ENCODE data around the gene AMOT.

Gene AMOT

DNA sequence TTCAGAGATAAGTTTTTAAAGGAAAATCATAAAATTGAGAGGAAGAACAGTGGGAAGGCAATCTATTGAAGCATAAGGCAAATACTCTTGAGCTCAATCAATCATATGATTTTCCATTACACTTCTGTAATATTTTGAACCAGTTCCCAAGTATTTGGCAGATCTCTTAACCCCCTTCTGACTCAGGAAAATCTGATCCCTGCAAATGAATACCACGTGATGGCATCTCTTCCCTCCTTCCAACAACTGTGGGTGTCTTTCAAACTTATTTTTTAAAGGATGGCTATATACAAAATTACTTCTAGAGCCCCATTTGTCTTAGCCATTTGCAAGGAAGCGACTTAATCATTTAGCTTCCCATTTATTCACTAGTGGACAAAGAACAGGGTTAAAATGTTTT, 41.9 kb downstream of the AMOT start:
- no peak for DNase-seq

DNA sequence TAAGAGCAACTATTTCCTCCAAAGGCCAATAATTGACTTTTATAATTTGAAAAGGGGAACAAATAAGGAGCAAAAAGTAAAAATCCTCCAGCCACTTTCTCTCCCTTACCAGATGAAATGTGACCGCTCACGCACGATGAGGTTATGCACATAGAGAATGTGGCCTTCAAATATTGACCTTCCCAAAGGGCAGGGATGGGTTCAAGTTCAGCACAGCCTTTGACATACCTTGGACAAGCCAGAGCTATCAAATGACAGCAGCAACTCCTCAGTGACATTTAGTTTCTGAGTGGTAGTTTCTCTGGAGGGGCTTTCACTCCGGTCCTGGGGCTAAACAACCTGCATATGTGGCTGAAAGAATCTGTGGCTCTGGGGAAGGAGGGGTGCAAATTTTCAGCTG, 50.7 kb downstream of the AMOT start:
- no peak for DNase-seq

- DNase-seq = no peak
These were observed 54.6 kb downstream of the AMOT start for GRCh38 chrX:112786076-112786475.

DNA sequence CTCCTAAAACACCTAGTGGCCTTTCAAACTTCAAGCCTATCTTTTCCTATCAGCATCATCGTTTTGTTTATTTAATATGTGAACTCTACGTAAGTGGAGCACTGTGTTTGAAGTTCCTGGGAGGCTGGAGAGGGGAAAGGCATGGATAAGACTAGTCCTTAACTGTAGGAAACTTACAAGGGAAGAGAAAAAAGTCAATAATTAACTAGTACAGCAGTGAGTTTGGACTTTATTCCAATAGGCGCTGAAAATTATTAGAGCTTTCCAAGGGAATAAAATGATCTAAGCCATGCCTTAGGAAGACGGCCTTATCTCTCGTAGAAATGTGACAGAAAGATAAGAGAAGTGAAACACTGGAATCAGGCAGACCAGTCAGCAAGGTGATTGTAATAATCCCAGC, 55.3 kb downstream of the AMOT start:
- no peak for DNase-seq

DNA sequence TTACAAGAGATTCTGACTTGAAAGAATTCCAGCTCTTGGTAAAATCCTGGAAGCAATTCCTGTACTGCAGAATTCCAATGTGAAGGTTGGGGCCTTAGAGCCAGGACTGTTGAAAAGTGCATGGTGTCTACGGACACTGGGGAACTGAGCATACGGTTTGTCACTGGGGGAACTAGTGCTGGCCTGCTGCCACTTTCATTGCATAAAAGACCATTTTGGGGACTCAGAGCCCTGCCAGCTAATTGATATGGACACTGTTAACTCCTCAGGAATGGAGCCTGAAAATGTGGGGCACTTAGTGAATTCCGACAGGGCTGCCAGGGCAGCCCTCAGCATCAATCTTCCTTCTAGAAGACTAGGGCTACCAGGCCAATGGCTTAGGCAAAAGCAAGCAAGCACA, 55.9 kb downstream of the AMOT start:
- DNase-seq = no peak

DNA sequence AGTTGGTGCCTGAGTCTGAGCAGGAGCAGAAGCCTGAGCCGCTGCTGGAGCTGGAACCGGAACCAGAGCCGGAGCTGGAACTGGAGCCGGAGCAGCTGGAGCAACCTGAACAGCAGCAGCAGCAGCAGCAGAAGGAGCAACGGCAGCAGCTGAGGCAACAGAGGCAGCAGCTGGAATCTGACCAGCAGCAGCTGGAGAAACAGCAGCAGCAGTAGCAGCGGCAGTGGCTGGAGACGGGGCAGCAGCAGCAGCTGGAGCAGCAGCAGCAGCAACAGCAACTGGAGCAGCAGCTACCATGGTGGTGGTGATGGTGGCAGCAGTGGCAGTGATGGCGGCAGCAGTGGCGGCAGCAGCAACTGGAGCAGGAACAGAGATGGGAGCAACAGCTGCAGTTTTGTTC, 61.5 kb downstream of the AMOT start:
- DNase-seq = no peak

DNA sequence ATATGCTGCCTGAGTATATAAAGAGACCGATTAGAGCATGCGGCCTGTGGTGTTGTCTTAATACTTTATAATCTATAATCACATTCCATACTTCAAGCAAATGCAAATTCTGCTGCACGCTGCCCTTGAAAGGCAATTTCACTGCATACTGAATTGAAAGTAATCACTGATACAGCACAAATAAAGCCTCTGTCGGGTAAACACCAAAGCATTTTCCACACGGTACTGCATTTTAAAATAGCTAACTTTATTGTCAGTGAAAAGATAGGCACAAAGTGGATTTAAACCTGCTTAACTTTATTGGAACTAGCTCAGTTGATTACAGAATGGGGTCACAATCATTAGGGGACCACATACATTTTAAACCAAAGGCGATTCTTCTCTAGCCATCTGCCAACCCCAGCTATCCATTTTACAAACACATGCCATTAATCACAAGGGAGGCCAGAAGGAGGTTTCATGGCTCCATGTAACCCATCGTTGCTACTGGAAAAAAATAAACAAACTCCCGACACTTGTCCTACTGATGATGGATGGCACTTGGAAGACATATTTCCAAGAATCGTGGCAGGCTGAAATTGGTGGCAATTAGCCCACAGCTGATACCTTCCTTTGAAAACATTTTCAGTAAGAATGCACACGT, 65.9 kb downstream of the AMOT start:
- DNase-seq = no peak

DNA sequence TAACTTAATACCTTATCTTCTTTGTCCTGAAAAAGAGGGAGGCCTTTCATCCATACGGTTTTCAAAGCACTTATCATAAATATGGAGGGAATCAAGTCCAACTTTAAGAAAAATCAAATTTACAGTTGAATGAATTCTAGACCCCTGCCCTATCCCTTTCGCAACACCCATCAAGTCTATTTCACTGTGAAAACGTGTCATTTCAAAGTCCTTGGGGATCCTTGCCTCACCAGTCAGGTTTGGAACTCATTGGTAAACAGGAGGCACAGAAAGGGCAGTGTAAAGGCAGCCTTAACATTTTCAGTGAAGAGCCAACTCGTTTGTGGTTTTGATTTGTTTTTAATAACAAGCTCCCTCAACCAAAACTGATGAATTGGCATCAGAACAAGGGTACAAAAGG, 66.5 kb downstream of the AMOT start:
- DNase-seq = no peak

GRCh38 chrX:112769034-112769433, 71.6 kb downstream of the AMOT start:
- DNase-seq = no peak

- no peak for DNase-seq
These were observed 72.1 kb downstream of the AMOT start for GRCh38 chrX:112768563-112768962.

DNA sequence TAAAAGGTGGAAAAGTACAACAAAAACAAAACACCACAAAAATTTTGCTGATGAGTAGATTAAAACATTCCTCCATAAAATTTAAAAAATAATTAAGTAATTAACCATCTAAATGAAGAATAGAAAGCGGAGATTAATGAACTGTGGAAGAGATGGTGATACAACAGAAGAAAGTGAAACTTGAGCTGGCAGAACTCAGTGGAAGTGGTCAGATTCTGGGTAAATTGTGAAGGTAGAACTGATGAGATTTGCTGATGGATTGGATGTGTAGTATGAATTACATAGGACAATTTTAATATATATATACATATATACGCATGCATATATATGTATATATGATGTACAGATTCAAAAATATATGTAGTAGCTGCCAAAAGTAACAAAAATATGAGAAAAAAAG, 73.9 kb downstream of the AMOT start:
- no peak for DNase-seq

DNA sequence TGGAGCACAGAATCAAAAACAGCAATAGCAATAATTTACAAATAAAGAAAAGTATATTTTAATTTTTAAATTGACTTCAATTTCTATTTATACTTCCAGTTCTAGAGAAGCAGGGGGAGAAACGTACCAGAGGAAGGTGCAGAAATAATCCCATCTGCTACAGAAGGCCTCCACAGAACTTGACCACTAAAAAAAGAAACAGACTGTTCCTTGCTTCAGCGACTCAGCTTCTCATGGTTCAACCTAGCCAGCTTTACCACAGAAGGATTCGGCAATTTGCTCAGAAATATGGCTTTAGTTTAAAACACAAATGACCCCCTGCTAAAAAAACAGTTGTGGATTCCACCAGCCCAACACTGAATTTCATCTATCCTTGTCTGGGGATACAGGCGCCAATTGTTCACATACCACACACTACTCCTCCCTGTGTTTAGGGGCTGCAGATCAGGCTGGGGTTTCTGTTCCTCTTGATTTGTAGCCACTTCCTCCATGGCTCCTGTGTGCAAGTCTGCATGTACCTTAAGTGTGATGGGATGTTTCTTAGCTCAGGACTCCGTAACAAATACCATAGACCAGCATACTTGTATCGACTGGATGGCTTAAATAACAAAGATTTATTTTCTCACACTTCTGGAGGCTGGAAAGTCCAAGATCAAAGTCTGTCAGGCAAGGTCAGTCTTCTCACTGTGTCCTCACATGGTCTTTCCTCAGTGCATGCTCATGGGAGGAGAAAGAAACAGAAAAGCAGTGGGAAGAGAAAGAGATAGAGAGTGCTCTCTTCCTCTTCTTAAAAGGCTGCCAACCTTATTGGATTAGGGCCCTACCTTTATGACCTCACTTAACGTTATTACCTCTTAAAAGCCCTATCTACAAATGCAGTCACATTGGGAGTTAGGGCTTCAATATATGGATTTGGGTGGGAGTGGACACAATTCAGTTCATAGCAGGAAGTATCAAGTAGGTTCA, 79.1 kb downstream of the AMOT start:
- DNase-seq = no peak

GRCh38 chrX:112760697-112761096, 79.9 kb downstream of the AMOT start:
- DNase-seq = no peak

GRCh38 chrX:112759966-112760365, 80.7 kb downstream of the AMOT start:
- DNase-seq = no peak

- DNase-seq = no peak
These were observed 81.1 kb downstream of the AMOT start for GRCh38 chrX:112759512-112759911.

DNA sequence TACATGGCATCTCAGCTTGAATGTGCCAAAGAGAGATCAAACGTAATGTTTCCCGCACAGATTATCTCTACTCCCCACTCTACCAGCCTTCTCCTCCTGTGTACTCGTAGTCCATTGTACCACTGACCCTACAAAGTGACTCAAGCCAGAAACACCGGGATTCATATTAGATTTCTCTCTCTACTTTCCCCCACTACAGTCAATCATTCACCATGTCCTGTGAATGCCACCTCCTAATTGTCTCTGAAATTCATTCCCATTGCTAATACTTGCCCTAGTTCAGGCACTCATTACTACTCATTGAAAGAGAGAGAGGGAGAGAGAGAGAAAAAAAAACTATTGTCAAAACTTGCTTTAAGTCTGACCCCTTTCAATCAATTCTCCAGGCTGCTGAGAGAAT, 82.7 kb downstream of the AMOT start:
- no peak for DNase-seq

- no peak for DNase-seq
These were observed 87.5 kb downstream of the AMOT start for GRCh38 chrX:112753116-112753515.

- no peak for DNase-seq
These were observed 89.6 kb downstream of the AMOT start for GRCh38 chrX:112751076-112751475.

DNA sequence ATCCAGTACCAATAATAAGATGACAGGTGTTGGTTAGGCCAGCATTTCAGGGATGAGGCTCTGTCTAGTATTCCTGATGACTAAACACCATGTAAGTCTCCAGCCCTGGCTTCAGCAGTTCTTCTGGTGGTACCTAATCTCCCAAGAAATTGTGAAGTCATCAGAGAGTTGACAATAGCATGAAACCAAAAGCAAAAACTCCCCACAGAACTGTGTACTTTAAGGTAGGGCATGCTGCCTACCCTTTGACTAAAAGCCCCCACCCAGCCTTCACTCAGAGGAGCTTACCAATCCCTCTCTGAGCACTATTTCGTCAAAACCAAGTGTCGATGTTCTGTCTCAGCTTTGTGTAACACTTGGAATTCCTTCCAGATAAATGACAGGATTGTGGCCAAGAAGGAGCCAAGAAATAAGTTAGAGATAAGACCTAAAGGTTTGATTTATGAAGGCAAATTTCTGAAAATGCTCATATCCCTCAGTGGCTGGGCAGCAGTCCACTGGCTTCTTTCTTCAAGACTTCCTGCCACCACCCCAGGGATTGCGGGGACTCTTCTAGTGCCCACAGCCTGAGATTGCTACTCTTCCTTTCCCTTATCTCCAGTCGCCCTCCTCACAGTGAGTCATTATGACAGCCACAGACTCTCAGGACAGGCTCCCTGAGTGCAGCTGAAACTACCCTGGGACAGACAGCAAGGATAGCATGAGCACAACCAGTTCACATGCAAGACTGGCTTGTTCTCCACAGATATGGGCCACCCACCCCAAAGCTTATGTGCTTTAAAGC, 93.6 kb downstream of the AMOT start:
- no peak for DNase-seq

DNA sequence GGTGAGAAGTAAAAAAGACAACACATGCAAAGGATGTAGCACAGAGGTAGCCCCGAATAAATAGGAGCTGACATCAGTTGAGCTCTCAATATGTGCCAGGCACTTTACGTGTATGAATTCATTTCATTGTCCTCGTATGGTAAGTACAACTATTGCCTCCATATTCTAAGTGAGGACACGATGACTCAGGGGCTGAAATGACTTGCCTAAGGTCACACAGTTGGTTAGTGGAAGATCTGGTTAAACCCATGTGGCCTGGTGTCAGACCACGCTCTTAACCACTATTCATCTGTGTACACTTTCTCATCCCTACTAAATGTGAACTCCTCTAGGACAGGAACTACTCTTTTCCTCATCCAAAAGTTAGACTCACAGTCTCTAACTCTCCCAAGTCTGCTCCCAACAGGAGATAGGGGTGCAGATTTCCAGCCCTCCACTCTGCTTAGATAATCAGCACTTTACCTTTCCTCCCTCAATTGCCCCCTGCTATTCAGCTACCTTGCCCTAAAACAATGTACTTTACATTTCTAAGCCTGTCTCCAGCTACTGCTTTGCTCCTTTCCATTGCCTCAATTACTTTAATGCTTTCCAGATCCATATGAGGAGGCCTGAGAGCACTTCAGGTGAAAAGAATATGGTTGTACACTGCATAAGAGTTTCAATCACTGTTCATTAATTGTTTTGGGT, 102.1 kb downstream of the AMOT start:
- DNase-seq = no peak

DNA sequence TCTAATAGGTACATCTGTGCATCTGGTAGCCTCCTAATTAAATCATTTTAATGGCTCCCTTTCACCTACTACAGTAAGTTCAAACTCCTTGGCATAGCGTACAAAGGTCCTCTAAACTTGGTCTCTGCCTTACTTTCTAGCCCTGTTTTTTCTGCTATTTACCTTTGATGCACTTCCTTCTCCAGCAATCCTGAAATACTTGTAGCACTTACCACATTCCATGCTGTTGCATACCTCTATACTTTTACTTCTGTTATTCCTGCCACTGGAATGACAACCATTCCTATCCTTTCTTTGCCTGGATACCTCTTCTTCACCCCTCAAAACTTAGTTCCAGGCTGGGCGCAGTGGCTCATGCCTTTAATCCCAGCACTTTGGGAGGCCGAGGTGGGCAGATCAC, 104.3 kb downstream of the AMOT start:
- DNase-seq = no peak

DNA sequence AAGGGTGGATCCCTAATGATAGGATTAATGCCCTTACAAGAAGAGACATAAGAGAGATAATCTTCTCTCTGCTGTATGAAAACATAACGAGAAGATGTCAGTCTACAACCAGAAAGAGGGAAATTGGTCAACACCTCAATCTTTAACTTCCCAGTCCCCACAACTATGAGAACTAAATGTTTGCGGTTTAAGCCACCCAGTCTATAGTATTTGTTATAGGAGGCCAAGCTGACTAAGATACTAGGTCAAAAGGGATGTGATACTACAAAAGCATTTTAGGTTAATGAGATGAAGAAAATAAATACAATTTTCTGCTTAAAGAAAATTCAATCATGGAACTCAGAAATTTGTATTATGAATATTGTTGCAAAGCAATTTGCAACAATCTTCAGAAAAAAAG, 105.5 kb downstream of the AMOT start:
- no peak for DNase-seq

- DNase-seq = no peak
These were observed 106.3 kb downstream of the AMOT start for GRCh38 chrX:112734290-112734689.

All from bone marrow (tissue), 2 donors.